ENCODE results near the gene CD244.

GRCh38 chr1:160891474-160891873, 28.8 kb upstream of the CD244 start:
- TF ChIP-seq YY1 (IDR thresholded peaks at IDR 0.05; ENCODE audit: insufficient read depth, insufficient read length) = no peak
- TF ChIP-seq SUZ12 (IDR thresholded peaks at IDR 0.05; ENCODE audit: extremely low read depth, insufficient read depth, insufficient read length) = no peak
- TF ChIP-seq ZNF274 (IDR thresholded peaks at IDR 0.05; ENCODE audit: low read depth, low read length) = no peak

Measured in NT2/D1 (cell line).